PFSK-1 (cell line): ENCODE measurements around the gene DLST.

Experiments used
- FOXP2 ChIP-seq: optimal IDR thresholded peaks from 2 replicates; pipeline ENCODE3; 2011; ENCODE audit warnings: borderline replicate concordance, control low read depth, inconsistent platforms; ENCODE audit not compliant: insufficient read depth; ENCODE audit errors: extremely low read length, extremely low read depth
- POLR2AphosphoS5 ChIP-seq: IDR thresholded peaks from 2 replicates; pipeline ENCODE4 v1.6.1; 2012; ENCODE audit warnings: low read depth, mild to moderate bottlenecking, control low read depth, low read length, moderate library complexity
- REST ChIP-seq, 2 experiments: IDR thresholded peaks; 2 replicates each; pipeline versions ENCODE4 v1.6.1 to v1.8.0; 2011 to 2012; ENCODE audit warnings: low read depth in 2 of 2, low read length in 2 of 2, control low read depth in 1 of 2, inconsistent platforms in 1 of 2, mild to moderate bottlenecking in 1 of 2, moderate library complexity in 1 of 2; ENCODE audit not compliant: insufficient read depth in 1 of 2
- SIN3A ChIP-seq: IDR thresholded peaks from 2 replicates; pipeline ENCODE4 v1.6.1; 2012; ENCODE audit warnings: mild to moderate bottlenecking, low read length, moderate library complexity, borderline replicate concordance; ENCODE audit not compliant: insufficient read depth
- TAF1 ChIP-seq: IDR thresholded peaks from 2 replicates; pipeline ENCODE4 v1.6.1; 2012; ENCODE audit warnings: low read length, control low read depth, borderline replicate concordance; ENCODE audit not compliant: insufficient read depth

The DLST gene

GRCh38 chr14:74865156-74865555, 16.6 kb upstream of the DLST start:
- TF ChIP-seq TAF1 = no peak
- TF ChIP-seq POLR2AphosphoS5 = no peak

- no peak for TF ChIP-seq FOXP2
- no peak for TF ChIP-seq SIN3A
- no peak for TF ChIP-seq REST (IDR thresholded peaks at IDR 0.05; ENCODE audit: insufficient read depth in 1 of 2, low read depth in 2 of 2, low read length in 2 of 2)
- TF ChIP-seq POLR2AphosphoS5 = no peak
- no peak for TF ChIP-seq TAF1
These were observed 14.9 kb upstream of the DLST start for GRCh38 chr14:74866708-74867389.

DNA sequence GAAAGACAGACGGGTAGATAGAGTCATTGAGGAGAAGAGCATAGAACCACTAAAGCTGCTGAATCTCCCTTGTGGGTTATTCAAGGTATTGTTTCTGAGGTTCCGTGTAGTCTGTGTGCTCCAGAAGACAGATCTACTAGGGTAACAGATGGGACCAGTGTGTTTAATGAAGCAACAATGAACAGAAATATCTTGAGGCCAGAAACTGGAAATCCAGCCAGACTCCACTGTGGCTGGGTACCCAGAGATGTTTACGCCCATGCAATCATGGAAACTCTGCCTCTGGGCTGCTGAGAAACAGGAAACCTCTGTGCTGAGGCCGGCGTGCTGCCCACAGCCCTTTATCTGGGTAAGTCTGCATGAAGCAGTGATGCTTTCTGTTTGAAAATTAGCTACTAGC, 14.0 kb upstream of the DLST start:
- no peak for TF ChIP-seq POLR2AphosphoS5
- no peak for TF ChIP-seq TAF1
- TF ChIP-seq SIN3A = no peak
- TF ChIP-seq REST (IDR thresholded peaks at IDR 0.05; ENCODE audit: insufficient read depth in 1 of 2, low read depth in 2 of 2, low read length in 2 of 2) = no peak
- no peak for TF ChIP-seq FOXP2

- no peak for TF ChIP-seq SIN3A
- TF ChIP-seq TAF1 = no peak
- no peak for TF ChIP-seq POLR2AphosphoS5
- TF ChIP-seq FOXP2 = no peak
- TF ChIP-seq REST (IDR thresholded peaks at IDR 0.05; ENCODE audit: insufficient read depth in 1 of 2, low read depth in 2 of 2, low read length in 2 of 2) = no peak
These were observed 13.0 kb upstream of the DLST start for GRCh38 chr14:74868739-74869138.

DNA sequence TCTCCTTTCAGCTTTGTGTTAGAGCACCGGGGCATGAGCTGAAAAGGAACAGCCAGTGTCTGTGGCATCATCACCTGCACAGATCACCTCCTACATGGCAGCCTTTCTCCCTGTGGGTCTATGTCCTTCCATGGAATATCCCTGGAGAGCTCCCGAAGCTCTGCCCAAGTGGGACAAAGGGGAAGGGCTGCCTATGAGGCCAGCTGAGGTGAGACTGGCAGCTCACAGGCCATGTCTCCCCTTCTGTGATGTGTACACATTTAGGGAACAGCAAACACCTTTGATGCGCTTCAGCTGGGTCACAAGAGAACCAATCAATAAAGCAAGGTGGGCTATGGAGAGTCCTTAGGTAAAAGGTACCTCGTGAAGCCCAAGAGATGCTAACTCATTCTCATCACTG, 9.9 kb upstream of the DLST start:
- TF ChIP-seq POLR2AphosphoS5 (no peak), SIN3A (no peak), REST (IDR thresholded peaks at IDR 0.05; ENCODE audit: insufficient read depth in 1 of 2, low read depth in 2 of 2, low read length in 2 of 2) (no peak), TAF1 (no peak), FOXP2 (no peak)
